Right lobe of liver (tissue), 6 donors: ENCODE results near the gene TMED1. TPM values are rescaled to one million over a fixed set of nuclear protein-coding genes. Genes with fewer than 3 reads are reported as not detected.
"Not testable (repeated sequence)": the region's sequence is repeated elsewhere in the genome, so short reads cannot be mapped to it uniquely, and the experiment has no call there.

Source experiments
- ATAC-seq, 4 donors: fragments of 200-7000 bp; cut with Tn5 transposase; one replicate each; pipeline ENCODE4 v1.9.1; 2020; ENCODE audit warnings: mild to moderate bottlenecking in 4 of 4, moderate library complexity in 4 of 4
- DNase-seq, 3 donors: peaks; one replicate each; pipeline ENCODE4 v3.0.0-alpha.2; 2020
- H3K27ac ChIP-seq, 3 donors: fragments of 200-600 bp; one replicate each; pipeline ENCODE4 v1.8.0; 2022
- H3K27me3 ChIP-seq, 2 donors: fragments of 200-600 bp; one replicate each; pipeline ENCODE4 v1.8.0; 2022
- H3K36me3 ChIP-seq, 4 donors: fragments of 200-600 bp; sonication (generic) in 1 of 4; one replicate each; pipeline versions ENCODE4 v1.5.1 to v1.8.0; 2017 to 2022; ENCODE audit warnings: control low read depth in 1 of 4
- H3K4me1 ChIP-seq, 4 donors: fragments of 200-600 bp; sonication (generic) in 1 of 4; one replicate each; pipeline versions ENCODE4 v1.5.1 to v1.8.0; 2017 to 2022; ENCODE audit warnings: control low read depth in 1 of 4
- H3K4me3 ChIP-seq, 3 donors: fragments of 200-600 bp; one replicate each; pipeline ENCODE4 v1.8.0; 2022
- H3K9me3 ChIP-seq, 4 donors: fragments of 200-600 bp; sonication (generic) in 1 of 4; one replicate each; pipeline versions ENCODE4 v1.5.1 to v1.8.0; 2017 to 2022; ENCODE audit warnings: control low read depth in 1 of 4
- CTCF ChIP-seq, 4 donors: fragments of 200-600 bp in 3 of 4; fragments of 450-650 bp in 1 of 4; IDR thresholded peaks; one replicate each; pipeline versions ENCODE4 v1.5.1 to v1.8.0; 2016 to 2022; ENCODE audit warnings: antibody characterized with exemption in 4 of 4, mild to moderate bottlenecking in 2 of 4
- POLR2A ChIP-seq: fragments of 450-650 bp; IDR thresholded peaks from one replicate; pipeline ENCODE4 v1.6.1; 2017; ENCODE audit warnings: antibody characterized with exemption, mild to moderate bottlenecking
- WGBS: methylation state at CpG from one replicate; pipeline ENCODE4 v1.1.6; 2018; ENCODE audit warnings: low coverage, low lambda C conversion rate; ENCODE audit not compliant: insufficient coverage; ENCODE audit errors: missing lambda C conversion rate; 5-methylcytosine and 5-hydroxymethylcytosine counted together
- intact Hi-C, 2 donors: fragments of 100-400 bp; cut with DNase I; formaldehyde crosslinking; loops; one replicate each; pipeline versions ENCODE4 v1.11.2 to v1.14.1; 2022
- total RNA-seq, 6 experiments: library from RNA; depleted of rRNA in 2 of 6; stranded (reverse); fragments of >200 nt in 2 of 6; fragmentation: NEBNext Ultra II Directional in 3 of 6; extraction: Animal tissue kit (Norgen Biotek cat#: 25700) in 3 of 6; gene quantifications; one replicate each; pipeline versions ENCODE4 v1.1.0 to v1.2.4, GENCODE V29; 2016 to 2023
- donor health status: DM: no; HTN: yes; CAD: no.
- donor health status: DM: no; HTN: no; CAD: no.
- donor health status: DM: no; HTN: no; CAD: no.
- donor health status: DM: no; HTN: yes; CAD: no.
- donor health status: DM: no; HTN: yes; CAD: no.

Gene TMED1
- total RNA-seq, 6 experiments from 2014 or later: 19.1 to 24.1 (median 21.7) TPM

- H3K27ac ChIP-seq: peak overlapping the region in 1 of 3 donors; percentile 67
- DNase-seq (no peak), ATAC-seq (no peak)
- H3K27me3 ChIP-seq: no peaks in the 10 kb centered on the region
- 27% methylated on average over 15 of the region's 16 CpGs for WGBS
- intact Hi-C loops: loop anchor here (5.0 to 10.0 kb wide), 2 partner anchors 50 to 52 kb away; partner anchors contain the start of genes TIMM29 (in 1 of the 2) and YIPF2 (in 1 of the 2)
- H3K36me3 ChIP-seq: no peaks in the 10 kb centered on the region
- H3K4me3 ChIP-seq: peak overlapping the region; percentile 65 to 74 (median 67)
- no peaks in the 10 kb centered on the region for H3K9me3 ChIP-seq
- peaks cover 0 to 14% (median 0%) of the 10 kb centered on the region in 4 donors for H3K4me1 ChIP-seq
- TF ChIP-seq POLR2A (no peak), CTCF (IDR thresholded peaks at IDR 0.05) (no peak)
Measured at GRCh38 chr19:10872546-10873107, 36.6 kb upstream of the TMED1 start.

- peaks cover 0 to 8% (median 0%) of the 10 kb centered on the region in 4 donors for H3K4me1 ChIP-seq
- TF ChIP-seq CTCF (IDR thresholded peaks at IDR 0.05) (no peak), POLR2A (no peak)
- peak overlapping the region; percentile 65 to 74 (median 67) for H3K4me3 ChIP-seq
- no peaks in the 10 kb centered on the region for H3K9me3 ChIP-seq
- 0% methylated on average over 14 of the region's 90 CpGs for WGBS
- H3K27ac ChIP-seq: peak overlapping the region in 2 of 3 donors; percentile 49 to 67
- DNase-seq (peak; percentile 63 to 73 (median 71)), ATAC-seq (no peak)
- H3K27me3 ChIP-seq: no peaks in the 10 kb centered on the region
- intact Hi-C loops: loop anchor here (5.0 to 10.0 kb wide), 2 partner anchors 50 to 53 kb away; partner anchors contain the start of genes TIMM29 (in 1 of the 2) and YIPF2 (in 1 of the 2)
- no peaks in the 10 kb centered on the region for H3K36me3 ChIP-seq
Measured at GRCh38 chr19:10871711-10872545, 35.9 kb upstream of the TMED1 start.

GRCh38 chr19:10870955-10871603, 35.1 kb upstream of the TMED1 start, which contains the start of gene CARM1:
Gene CARM1 (plus strand): TSS chr19:10871553. CDS start chr19:10871703, 150 bp downstream.
- WGBS: 0% methylated on average over 7 of the region's 99 CpGs
- intact Hi-C loops: loop anchor here (5.0 to 10.0 kb wide), 2 partner anchors 51 to 54 kb away; partner anchors contain the start of genes TIMM29 (in 1 of the 2) and YIPF2 (in 1 of the 2)
- peak within 1 kb of the TSS; percentile 65 to 74 (median 67) for H3K4me3 ChIP-seq
- peaks cover 0 to 8% (median 0%) of the 10 kb centered on the region in 4 donors for H3K4me1 ChIP-seq
- DNase-seq (peak; percentile 100), ATAC-seq (peak; percentile 88 to 96 (median 93))
- H3K27me3 ChIP-seq: no peaks in the 10 kb centered on the region
- no peaks in the 10 kb centered on the region for H3K9me3 ChIP-seq
- no peaks in the 10 kb centered on the region for H3K36me3 ChIP-seq
- peak within 1 kb of the TSS in 2 of 3 donors; percentile 51 to 67 for H3K27ac ChIP-seq
- TF ChIP-seq CTCF (IDR thresholded peaks at IDR 0.05) (peak; percentile 51 to 97 (median 68)), POLR2A (no peak)

- WGBS: 8% methylated on average over 11 of the region's 22 CpGs
- ATAC-seq (no peak), DNase-seq (no peak)
- intact Hi-C loops: loop anchor here (5.0 to 10.0 kb wide), 2 partner anchors 52 to 54 kb away; partner anchors contain the start of genes TIMM29 (in 1 of the 2) and YIPF2 (in 1 of the 2)
- peak overlapping the region in 1 of 3 donors; percentile 51 for H3K27ac ChIP-seq
- peak overlapping the region; percentile 23 to 55 (median 42) for H3K4me3 ChIP-seq
- no peaks in the 10 kb centered on the region for H3K27me3 ChIP-seq
- no peaks in the 10 kb centered on the region for H3K9me3 ChIP-seq
- TF ChIP-seq POLR2A (no peak), CTCF (IDR thresholded peaks at IDR 0.05) (no peak)
- no peaks in the 10 kb centered on the region for H3K36me3 ChIP-seq
- peaks cover 0 to 8% (median 0%) of the 10 kb centered on the region in 4 donors for H3K4me1 ChIP-seq
Measured at GRCh38 chr19:10870501-10870954, 34.5 kb upstream of the TMED1 start.

- WGBS: 96% methylated on average over 5 of the region's 11 CpGs
- intact Hi-C loops: loop anchor here (5.0 to 10.0 kb wide), 4 partner anchors 52 to 105 kb away; partner anchors contain the start of genes TIMM29 (in 1 of the 2) and YIPF2 (in 1 of the 2)
- not testable (repeated sequence) for H3K27ac ChIP-seq
Measured at GRCh38 chr19:10869872-10870311, 33.9 kb upstream of the TMED1 start.

More at GRCh38 chr19:10869872-10870311, 33.9 kb upstream of the TMED1 start:
- DNase-seq: peak; percentile 49 to 60 (median 56)
- not testable (repeated sequence) for ATAC-seq, H3K4me3 ChIP-seq, H3K9me3 ChIP-seq, H3K36me3 ChIP-seq, H3K27me3 ChIP-seq, H3K4me1 ChIP-seq
